C4-2B (cell line): Measurements from ENCODE around the gene ANP32B.
"Not testable (repeated sequence)": the region's sequence is repeated elsewhere in the genome, so short reads cannot be mapped to it uniquely, and the experiment has no call there.

ENCODE experiments used
- H3K27ac ChIP-seq: fragments of 450-650 bp; 2 replicates; pipeline ENCODE4 v1.5.1; 2017
- ZFX ChIP-seq: fragments of 450-650 bp; IDR thresholded peaks from 2 replicates; pipeline ENCODE4 v1.6.1; 2017
- TF ChIP-seq, protein P1 (sequence below): fragments of 450-650 bp; conservative IDR thresholded peaks from 2 replicates; pipeline ENCODE4 v1.5.1; 2017; ENCODE audit warnings: mild to moderate bottlenecking

ANP32B gene

DNA sequence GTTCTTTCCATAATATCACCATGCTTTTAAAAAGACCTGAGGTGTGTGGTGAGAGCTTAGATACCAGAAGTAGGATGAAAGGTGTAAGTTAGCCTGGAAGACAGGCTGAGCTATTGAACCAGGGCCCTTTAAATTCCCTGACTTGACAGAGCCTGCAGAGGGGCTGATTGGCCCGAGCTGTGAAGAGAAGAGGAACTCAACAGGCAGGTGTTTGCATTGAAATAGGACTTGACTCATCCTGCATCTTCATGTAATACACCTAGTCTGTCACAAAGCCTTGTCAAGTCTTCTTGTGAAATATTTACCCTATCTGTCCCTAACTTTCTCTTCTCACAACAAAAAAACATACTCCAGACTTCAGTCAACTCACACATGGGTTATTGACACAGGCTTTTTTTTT, 16.6 kb upstream of the ANP32B start:
- H3K27ac ChIP-seq, result no peak overlapping the region
- TF ChIP-seq, protein P1, sequence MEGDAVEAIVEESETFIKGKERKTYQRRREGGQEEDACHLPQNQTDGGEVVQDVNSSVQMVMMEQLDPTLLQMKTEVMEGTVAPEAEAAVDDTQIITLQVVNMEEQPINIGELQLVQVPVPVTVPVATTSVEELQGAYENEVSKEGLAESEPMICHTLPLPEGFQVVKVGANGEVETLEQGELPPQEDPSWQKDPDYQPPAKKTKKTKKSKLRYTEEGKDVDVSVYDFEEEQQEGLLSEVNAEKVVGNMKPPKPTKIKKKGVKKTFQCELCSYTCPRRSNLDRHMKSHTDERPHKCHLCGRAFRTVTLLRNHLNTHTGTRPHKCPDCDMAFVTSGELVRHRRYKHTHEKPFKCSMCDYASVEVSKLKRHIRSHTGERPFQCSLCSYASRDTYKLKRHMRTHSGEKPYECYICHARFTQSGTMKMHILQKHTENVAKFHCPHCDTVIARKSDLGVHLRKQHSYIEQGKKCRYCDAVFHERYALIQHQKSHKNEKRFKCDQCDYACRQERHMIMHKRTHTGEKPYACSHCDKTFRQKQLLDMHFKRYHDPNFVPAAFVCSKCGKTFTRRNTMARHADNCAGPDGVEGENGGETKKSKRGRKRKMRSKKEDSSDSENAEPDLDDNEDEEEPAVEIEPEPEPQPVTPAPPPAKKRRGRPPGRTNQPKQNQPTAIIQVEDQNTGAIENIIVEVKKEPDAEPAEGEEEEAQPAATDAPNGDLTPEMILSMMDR, result no peak
- TF ChIP-seq ZFX, result no peak

DNA sequence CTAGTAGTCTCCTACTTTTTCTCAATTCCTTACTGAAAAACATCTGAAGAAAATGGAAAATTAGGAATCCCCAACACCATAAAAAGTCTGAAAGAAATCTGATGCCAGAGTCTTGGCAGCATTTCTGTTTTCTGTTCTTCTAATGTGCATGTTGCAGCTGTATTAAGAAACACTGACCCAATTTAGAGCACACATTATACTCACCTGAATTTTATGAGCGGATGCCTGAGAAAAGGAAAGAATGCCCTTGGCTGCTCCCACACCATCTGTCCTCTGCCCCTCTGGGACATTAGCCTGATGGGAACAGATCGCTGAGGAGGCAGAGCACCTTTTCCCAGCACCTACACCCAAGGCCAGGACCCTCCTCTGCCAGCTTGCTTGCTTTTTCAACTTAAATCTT, 14.1 kb upstream of the ANP32B start:
- TF ChIP-seq, protein P1, result no peak
- no peak for TF ChIP-seq ZFX

DNA sequence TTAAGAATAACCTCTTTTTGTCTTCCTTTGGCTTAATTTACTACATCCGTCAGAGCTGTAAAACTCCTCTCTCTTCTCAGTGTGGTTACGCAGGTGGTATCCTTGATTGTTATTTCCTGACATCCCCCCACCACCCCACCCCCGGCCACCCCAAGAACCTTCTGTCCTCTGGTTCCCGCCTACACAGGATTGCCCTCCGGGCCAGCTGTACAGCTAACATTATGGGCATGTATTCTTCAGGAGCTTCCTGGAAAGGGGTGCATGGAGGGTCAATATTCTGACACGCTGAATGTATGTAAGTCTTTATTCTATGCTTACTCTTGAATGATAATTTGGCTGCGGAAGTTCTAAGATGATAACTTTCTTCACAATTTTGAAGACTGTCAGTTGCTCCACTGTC, 13.0 kb upstream of the ANP32B start:
- TF ChIP-seq, protein P1, result no peak
- no peak for TF ChIP-seq ZFX
- H3K27ac ChIP-seq, result no peak overlapping the region

More for the DNA sequence above, 14.1 kb upstream of the ANP32B start:
- no peak overlapping the region for H3K27ac ChIP-seq

DNA sequence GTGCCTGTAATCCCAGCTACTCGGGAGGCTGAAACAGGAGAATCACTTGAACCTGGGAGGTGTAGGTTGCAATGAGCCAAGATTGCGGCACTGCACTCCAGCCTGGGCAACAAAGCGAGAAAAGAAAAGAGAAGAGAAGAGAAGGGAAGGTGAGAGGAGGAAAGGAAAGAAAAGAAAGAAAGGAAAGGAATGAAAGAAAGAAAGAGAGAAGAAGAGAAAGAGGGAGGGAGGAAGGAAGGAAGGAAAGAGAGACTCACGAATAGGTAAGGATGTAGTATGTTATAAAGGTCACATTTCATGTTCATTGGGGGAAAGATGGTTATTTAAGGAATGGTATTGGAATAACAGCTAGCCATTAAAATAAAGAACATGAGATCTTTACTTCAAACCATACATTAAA, 10.4 kb upstream of the ANP32B start:
- no peak for TF ChIP-seq ZFX
- TF ChIP-seq, protein P1, result no peak
- H3K27ac ChIP-seq, result no peak overlapping the region

DNA sequence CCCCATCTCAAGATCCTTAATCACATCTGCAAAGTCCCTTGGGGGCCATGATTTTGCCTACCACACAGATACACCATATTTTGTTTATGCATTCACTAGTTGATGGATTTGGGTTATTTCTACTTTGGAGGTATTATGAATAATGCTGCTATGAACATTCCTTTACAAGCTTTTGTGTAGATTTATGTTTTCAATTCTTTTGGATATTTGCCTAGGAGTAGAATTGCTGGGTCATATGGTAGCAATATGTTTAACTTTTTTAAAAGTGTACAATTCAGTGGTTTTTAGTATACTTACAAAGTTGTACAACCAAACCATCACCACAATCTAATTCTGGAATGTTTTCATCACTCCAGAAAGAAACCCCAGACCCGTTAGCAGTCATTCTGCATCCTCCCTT, 7.8 kb upstream of the ANP32B start:
- TF ChIP-seq, protein P1, result no peak
- TF ChIP-seq ZFX, result no peak
- no peak overlapping the region for H3K27ac ChIP-seq

DNA sequence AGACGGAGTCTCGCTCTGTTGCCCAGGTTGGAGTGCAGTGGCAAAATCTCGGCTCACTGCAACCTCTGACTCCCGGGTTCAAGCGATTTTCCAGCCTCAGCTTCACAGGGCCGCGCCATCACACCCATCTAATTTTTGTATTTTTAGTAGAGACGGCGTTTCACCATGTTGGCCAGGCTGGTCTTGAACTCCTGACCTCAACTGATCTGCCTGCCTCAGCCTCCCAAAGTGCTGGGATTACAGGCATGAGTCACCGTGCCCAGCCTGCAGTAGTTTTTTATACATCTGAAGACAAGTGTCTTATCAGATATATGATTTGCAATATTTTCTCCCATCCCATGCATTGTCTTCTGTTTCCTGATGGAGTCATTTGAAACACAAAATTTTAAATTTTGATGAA, 6.5 kb upstream of the ANP32B start:
- H3K27ac ChIP-seq, result not testable (repeated sequence)

DNA sequence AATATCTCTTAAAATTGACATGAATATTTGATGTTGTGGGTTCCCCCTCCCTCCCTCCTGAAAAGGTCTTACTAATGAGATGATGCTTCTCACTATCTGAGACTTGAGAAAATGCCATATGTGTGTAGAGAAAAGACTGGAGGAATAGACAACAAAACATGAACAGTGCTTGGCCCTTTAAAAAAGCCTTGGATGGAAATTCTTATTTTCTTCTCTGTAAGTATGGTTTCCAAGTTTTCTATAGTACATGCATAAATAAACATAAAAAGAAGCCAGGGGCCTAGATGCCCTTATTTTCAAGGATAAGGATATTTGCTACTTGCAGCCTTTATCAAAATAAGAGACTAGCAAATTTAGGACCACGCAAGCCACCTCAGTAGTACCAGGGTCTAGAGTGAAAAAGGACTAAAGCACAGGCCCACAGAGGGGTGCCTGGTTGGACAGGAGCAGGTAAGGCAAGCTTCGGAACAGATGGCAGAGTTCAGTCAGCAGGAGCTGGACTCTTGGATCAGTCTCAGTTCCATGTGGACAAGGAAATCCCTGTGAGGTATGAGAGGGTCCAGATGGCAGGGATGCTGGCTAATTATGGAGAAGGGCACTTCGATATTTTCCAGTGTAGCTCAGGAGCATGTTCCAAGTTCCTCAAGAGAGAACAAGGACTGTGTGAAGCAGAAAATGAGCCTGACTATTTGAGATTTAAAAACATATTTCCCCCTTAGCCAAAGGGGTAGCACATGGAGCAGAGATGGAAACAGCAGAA, 4.6 kb upstream of the ANP32B start:
- H3K27ac ChIP-seq, result no peak overlapping the region
- no peak for TF ChIP-seq ZFX
- TF ChIP-seq, protein P1, result no peak
